ENCODE measurements around the gene BCL11A. TPM values are rescaled to one million over a fixed set of nuclear protein-coding genes. Genes with fewer than 3 reads are reported as not detected.

Gene BCL11A
- total and polyA plus RNA-seq, 2 donors from 2014 or later = 1.4 to 8.7 TPM

- Histone ChIP-seq H3K27ac (ENCODE audit: low read depth in 2 of 2, low read length in 2 of 2) (no peak overlapping the region), H3K36me3 (ENCODE audit: control insufficient read depth in 2 of 3, insufficient read depth in 3 of 3, low read length in 3 of 3) (no peaks in the 10 kb centered on the region), H3K4me1 (ENCODE audit: control insufficient read depth in 2 of 3, insufficient read depth in 2 of 3, low read depth in 1 of 3, low read length in 3 of 3) (peaks cover 0 to 2% (median 0%) of the 10 kb centered on the region in 3 donors), H3K4me3 (ENCODE audit: low read length in 3 of 3) (no peak overlapping the region), H3K9me3 (ENCODE audit: control insufficient read depth in 2 of 3, insufficient read depth in 1 of 3, low read length in 3 of 3) (no peaks in the 10 kb centered on the region), H3K27me3 (ENCODE audit: control insufficient read depth, insufficient read depth, low read length) (no peaks in the 10 kb centered on the region), H3K9ac (ENCODE audit: low read length in 3 of 3) (no peak overlapping the region)
- TF ChIP-seq, protein P1, sequence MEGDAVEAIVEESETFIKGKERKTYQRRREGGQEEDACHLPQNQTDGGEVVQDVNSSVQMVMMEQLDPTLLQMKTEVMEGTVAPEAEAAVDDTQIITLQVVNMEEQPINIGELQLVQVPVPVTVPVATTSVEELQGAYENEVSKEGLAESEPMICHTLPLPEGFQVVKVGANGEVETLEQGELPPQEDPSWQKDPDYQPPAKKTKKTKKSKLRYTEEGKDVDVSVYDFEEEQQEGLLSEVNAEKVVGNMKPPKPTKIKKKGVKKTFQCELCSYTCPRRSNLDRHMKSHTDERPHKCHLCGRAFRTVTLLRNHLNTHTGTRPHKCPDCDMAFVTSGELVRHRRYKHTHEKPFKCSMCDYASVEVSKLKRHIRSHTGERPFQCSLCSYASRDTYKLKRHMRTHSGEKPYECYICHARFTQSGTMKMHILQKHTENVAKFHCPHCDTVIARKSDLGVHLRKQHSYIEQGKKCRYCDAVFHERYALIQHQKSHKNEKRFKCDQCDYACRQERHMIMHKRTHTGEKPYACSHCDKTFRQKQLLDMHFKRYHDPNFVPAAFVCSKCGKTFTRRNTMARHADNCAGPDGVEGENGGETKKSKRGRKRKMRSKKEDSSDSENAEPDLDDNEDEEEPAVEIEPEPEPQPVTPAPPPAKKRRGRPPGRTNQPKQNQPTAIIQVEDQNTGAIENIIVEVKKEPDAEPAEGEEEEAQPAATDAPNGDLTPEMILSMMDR (IDR thresholded peaks at IDR 0.05; ENCODE audit: borderline replicate concordance, extremely low read depth, insufficient read depth) = no peak
- DNase-seq = no peak
- no peak for FAIRE-seq
- intact Hi-C loops (cut with DNase I) = no loop called here
Observed at GRCh38 chr2:60538101-60538500, 15.4 kb downstream of the BCL11A start.

DNA sequence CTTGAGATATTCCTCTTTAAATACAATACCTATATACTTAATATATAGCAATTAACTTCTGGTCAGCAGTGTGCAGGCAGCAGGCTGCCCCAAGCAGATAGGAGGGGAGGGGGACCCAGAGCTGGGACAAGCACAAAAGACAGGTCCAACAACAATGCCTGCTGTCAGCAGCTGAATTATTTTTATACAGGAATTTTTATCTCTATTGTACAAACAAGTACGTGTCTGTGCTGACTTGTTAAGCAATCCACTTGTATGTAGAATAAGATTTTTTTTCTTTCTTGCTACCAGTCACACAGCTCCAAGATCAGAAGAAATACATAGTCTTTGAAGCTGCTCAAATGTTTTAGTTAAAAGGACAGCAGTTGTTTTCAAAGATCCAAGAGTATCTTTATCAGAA is 16.7 kb downstream of the BCL11A start:
- H3K36me3 ChIP-seq (ENCODE audit: control insufficient read depth in 2 of 3, insufficient read depth in 3 of 3, low read length in 3 of 3) = no peaks in the 10 kb centered on the region
- no peak overlapping the region for H3K4me3 ChIP-seq (ENCODE audit: low read length in 3 of 3)
- H3K27me3 ChIP-seq (ENCODE audit: control insufficient read depth, insufficient read depth, low read length) = no peaks in the 10 kb centered on the region
- intact Hi-C loops (cut with DNase I) = no loop called here
- peaks cover 0 to 5% (median 0%) of the 10 kb centered on the region in 3 donors for H3K4me1 ChIP-seq (ENCODE audit: control insufficient read depth in 2 of 3, insufficient read depth in 2 of 3, low read depth in 1 of 3, low read length in 3 of 3)
- TF ChIP-seq, protein P1 (IDR thresholded peaks at IDR 0.05; ENCODE audit: borderline replicate concordance, extremely low read depth, insufficient read depth) = no peak
- no peak for DNase-seq
- H3K27ac ChIP-seq (ENCODE audit: low read depth in 2 of 2, low read length in 2 of 2) = no peak overlapping the region
- no peaks in the 10 kb centered on the region for H3K9me3 ChIP-seq (ENCODE audit: control insufficient read depth in 2 of 3, insufficient read depth in 1 of 3, low read length in 3 of 3)
- no peak for FAIRE-seq
- no peak overlapping the region for H3K9ac ChIP-seq (ENCODE audit: low read length in 3 of 3)

DNA sequence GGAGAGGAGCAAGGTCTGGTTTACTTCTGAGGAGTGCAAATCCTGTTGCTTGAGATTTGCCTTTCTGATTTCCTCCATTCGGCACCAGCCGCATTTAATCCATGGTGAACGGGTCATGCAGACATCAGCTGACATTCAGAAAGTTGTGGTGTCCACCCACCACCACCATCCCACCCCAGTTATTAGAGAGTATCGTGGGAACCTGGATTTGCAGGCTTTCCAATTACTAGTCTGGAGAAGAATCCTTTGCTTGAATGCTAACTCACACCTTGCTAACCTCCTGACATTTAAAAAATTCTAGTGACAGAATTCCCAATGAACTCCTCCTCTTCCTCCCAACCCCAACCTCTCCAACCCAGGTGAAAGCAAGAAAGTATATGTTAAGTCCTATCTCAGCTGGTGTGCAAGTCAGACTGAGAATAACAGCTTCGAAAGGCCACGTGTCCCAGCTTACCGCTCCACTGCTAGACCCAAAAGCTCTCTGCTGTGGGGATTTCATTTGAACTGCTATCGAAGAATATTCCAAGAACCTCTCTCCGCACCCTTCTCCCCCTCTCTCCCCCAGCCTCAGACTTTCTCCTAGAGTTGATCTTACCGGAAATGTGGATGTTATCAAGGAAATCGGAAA is 17.7 kb downstream of the BCL11A start:
- no peak for DNase-seq
- Histone ChIP-seq H3K4me1 (ENCODE audit: control insufficient read depth in 2 of 3, insufficient read depth in 2 of 3, low read depth in 1 of 3, low read length in 3 of 3) (peaks cover 1 to 5% (median 3%) of the 10 kb centered on the region in 3 donors), H3K9ac (ENCODE audit: low read length in 3 of 3) (no peak overlapping the region), H3K27ac (ENCODE audit: low read depth in 2 of 2, low read length in 2 of 2) (no peak overlapping the region), H3K9me3 (ENCODE audit: control insufficient read depth in 2 of 3, insufficient read depth in 1 of 3, low read length in 3 of 3) (no peaks in the 10 kb centered on the region), H3K27me3 (ENCODE audit: control insufficient read depth, insufficient read depth, low read length) (no peaks in the 10 kb centered on the region), H3K36me3 (ENCODE audit: control insufficient read depth in 2 of 3, insufficient read depth in 3 of 3, low read length in 3 of 3) (no peaks in the 10 kb centered on the region), H3K4me3 (ENCODE audit: low read length in 3 of 3) (no peak overlapping the region)
- intact Hi-C loops (cut with DNase I) = no loop called here
- TF ChIP-seq, protein P1 (IDR thresholded peaks at IDR 0.05; ENCODE audit: borderline replicate concordance, extremely low read depth, insufficient read depth) = no peak
- FAIRE-seq = no peak

Data from kidney (tissue), 14 donors.